ENCODE measurements around the gene SMYD5.
"Not testable (repeated sequence)": the region's sequence is repeated elsewhere in the genome, so short reads cannot be mapped to it uniquely, and the experiment has no call there.

Gene SMYD5

GRCh38 chr2:73214120-73215035 lies at the start of gene SMYD5:
TSS of gene SMYD5 (plus strand) at chr2:73214245. CDS start at chr2:73214267, 22 bp downstream.
- peak; percentile 93 for DNase-seq

GRCh38 chr2:73165978-73166377 lies 48.1 kb upstream of the SMYD5 start:
- DNase-seq: not testable (repeated sequence)

GRCh38 chr2:73166813-73167212 lies 47.2 kb upstream of the SMYD5 start:
- not testable (repeated sequence) for DNase-seq

GRCh38 chr2:73168348-73168747 lies 45.7 kb upstream of the SMYD5 start:
- not testable (repeated sequence) for DNase-seq

GRCh38 chr2:73170341-73170740 lies 43.7 kb upstream of the SMYD5 start:
- DNase-seq: not testable (repeated sequence)

- DNase-seq: peak; percentile 59
These were observed 41.1 kb upstream of the SMYD5 start for GRCh38 chr2:73172963-73173362.

- DNase-seq: no peak
These were observed 40.3 kb upstream of the SMYD5 start for GRCh38 chr2:73173781-73174180.

GRCh38 chr2:73174244-73174643 lies 39.8 kb upstream of the SMYD5 start:
- DNase-seq: no peak

GRCh38 chr2:73174941-73175662 lies 38.9 kb upstream of the SMYD5 start:
- no peak for DNase-seq

GRCh38 chr2:73175663-73176204 lies 38.3 kb upstream of the SMYD5 start:
- peak; percentile 66 for DNase-seq

- no peak for DNase-seq
These were observed 37.7 kb upstream of the SMYD5 start for GRCh38 chr2:73176205-73176880.

- DNase-seq: peak; percentile 88
These were observed 37.0 kb upstream of the SMYD5 start for GRCh38 chr2:73176881-73177644.

- no peak for DNase-seq
These were observed 36.3 kb upstream of the SMYD5 start for GRCh38 chr2:73177645-73178255.

GRCh38 chr2:73185965-73186364 lies 28.1 kb upstream of the SMYD5 start:
- no peak for DNase-seq

- no peak for DNase-seq
These were observed 26.5 kb upstream of the SMYD5 start for GRCh38 chr2:73187549-73187948.

- DNase-seq: no peak
These were observed 16.5 kb upstream of the SMYD5 start for GRCh38 chr2:73197579-73197978.

- not testable (repeated sequence) for DNase-seq
These were observed 13.8 kb upstream of the SMYD5 start for GRCh38 chr2:73200281-73200680.

- DNase-seq: no peak
These were observed 11.6 kb upstream of the SMYD5 start, which contains the start of gene NOTO for GRCh38 chr2:73202156-73203054. TSS of gene NOTO (plus strand) at chr2:73202574. CDS start at chr2:73202667, 93 bp downstream.

- DNase-seq: no peak
These were observed 10.9 kb upstream of the SMYD5 start for GRCh38 chr2:73203055-73203681.

GRCh38 chr2:73205611-73206010 lies 8.4 kb upstream of the SMYD5 start:
- no peak for DNase-seq
